ENCODE measurements around the gene SLC18A2.

The SLC18A2 gene

DNA sequence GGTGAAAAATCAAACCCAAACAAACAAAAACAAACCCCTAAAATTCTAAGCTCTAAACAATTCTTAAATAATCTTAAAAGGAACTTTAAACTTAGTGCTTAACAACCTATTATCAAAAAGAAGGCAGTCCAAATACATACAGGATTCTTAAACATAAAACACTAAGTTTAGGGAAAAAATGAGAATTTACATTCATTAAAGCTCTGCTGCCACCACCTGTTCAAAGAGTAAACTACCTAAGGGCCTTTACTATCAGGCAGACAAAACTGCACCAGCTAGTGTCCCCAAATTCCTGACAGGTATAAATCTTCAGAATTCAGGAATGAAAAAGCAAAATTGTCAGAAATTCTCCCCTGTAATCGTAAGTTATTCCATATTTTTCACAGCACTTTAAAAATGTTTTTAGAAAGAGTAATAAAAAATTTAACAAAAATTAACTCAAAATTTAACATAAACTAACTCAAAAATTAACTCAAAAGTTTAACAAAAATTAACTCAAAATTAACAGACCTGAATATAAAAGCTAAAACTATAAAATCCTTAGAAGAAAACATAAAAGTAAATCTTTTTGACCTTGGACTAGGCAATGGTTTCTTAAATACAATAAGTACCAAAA is 79.2 kb downstream of the SLC18A2 start:
- FAIRE-seq: no peak
- TF ChIP-seq POU2F2 (IDR thresholded peaks at IDR 0.05; ENCODE audit: low read depth, low read length) (no peak), SPI1 (IDR thresholded peaks at IDR 0.05; ENCODE audit: low read depth, low read length) (no peak)
- peak; percentile 3 for DNase-seq (ENCODE audit: insufficient read length, low spot score)

DNA sequence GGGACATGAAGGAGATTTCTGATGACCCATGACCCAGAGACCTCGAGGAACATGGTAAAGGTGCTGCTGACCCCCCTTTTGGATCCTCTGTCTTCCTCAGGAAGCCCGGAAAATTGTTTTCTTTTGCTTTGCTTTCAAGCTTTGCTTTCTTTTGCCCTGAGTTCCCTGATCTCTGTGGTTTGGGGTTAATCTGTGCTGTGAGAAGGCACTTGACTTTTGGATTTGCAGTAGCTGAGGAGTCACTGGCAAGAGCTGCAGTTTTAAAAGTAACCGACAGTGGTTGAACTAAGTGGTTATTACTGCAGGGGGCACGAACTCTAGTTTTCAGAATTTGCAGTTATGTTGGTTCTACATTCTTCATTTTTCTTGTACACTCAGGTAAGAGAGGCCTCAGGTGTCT is 81.3 kb downstream of the SLC18A2 start:
- TF ChIP-seq POU2F2 (IDR thresholded peaks at IDR 0.05; ENCODE audit: low read depth, low read length) (no peak), POLR2AphosphoS5 (IDR thresholded peaks at IDR 0.05; ENCODE audit: low read depth, low read length) (no peak), TAF1 (IDR thresholded peaks at IDR 0.05; ENCODE audit: low read depth, low read length) (no peak), PAX5 (IDR thresholded peaks at IDR 0.05; ENCODE audit: insufficient read depth, low read length, severe bottlenecking) (no peak), POLR2A (IDR thresholded peaks at IDR 0.05; ENCODE audit: low read depth, low read length) (no peak), SPI1 (IDR thresholded peaks at IDR 0.05; ENCODE audit: low read depth, low read length) (no peak)
- DNase-seq (ENCODE audit: insufficient read length, low spot score) (no peak), FAIRE-seq (no peak)

DNA sequence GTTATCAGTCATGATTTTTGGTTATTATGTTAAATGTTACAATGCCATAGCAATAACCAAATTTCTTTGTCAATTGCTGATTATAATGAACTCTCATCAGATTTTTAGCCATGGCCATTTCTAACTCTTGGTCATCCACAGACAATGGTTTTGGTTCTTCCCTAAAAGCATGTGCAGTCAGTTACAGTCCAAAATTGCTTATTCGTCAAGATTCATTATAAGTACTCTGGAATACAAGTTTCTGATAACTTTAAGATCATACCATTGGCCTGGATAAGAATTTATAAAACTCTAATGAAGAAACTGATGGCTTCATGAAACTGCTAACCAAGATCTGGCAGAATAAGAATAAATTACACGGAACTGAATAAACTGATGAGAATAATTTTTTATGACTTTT is 83.5 kb downstream of the SLC18A2 start:
- no peak for DNase-seq (ENCODE audit: insufficient read length, low spot score)
- FAIRE-seq: no peak
- TF ChIP-seq TAF1 (IDR thresholded peaks at IDR 0.05; ENCODE audit: low read depth, low read length): no peak
- TF ChIP-seq SPI1 (IDR thresholded peaks at IDR 0.05; ENCODE audit: low read depth, low read length): no peak
- no peak for TF ChIP-seq POU2F2 (IDR thresholded peaks at IDR 0.05; ENCODE audit: low read depth, low read length)
- no peak for TF ChIP-seq POLR2A (IDR thresholded peaks at IDR 0.05; ENCODE audit: low read depth, low read length)
- TF ChIP-seq POLR2AphosphoS5 (IDR thresholded peaks at IDR 0.05; ENCODE audit: low read depth, low read length): no peak
- no peak for TF ChIP-seq PAX5 (IDR thresholded peaks at IDR 0.05; ENCODE audit: insufficient read depth, low read length, severe bottlenecking)

DNA sequence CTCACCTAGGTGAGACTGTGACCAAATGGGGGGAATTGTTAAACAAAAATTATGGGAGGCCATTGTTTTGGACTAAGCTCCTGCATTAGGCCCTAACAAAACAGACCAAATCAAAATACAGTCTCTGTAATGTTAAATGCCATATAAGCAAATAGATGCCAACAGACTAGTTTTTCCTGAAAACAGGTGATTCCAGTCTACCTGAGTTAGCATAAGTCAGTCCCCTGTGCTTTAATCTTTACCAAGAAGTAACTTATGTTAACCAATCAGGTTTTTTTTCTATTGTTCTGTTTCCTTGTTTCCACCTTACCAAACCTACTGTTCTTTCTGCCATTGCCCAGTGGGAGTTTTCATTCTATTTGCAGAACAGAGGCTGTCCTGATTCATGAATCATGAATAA is 86.3 kb downstream of the SLC18A2 start:
- DNase-seq (ENCODE audit: insufficient read length, low spot score): no peak
- TF ChIP-seq SPI1 (IDR thresholded peaks at IDR 0.05; ENCODE audit: low read depth, low read length) (no peak), POU2F2 (IDR thresholded peaks at IDR 0.05; ENCODE audit: low read depth, low read length) (no peak), POLR2A (IDR thresholded peaks at IDR 0.05; ENCODE audit: low read depth, low read length) (no peak), TAF1 (IDR thresholded peaks at IDR 0.05; ENCODE audit: low read depth, low read length) (no peak), POLR2AphosphoS5 (IDR thresholded peaks at IDR 0.05; ENCODE audit: low read depth, low read length) (no peak), PAX5 (IDR thresholded peaks at IDR 0.05; ENCODE audit: insufficient read depth, low read length, severe bottlenecking) (no peak)
- no peak for FAIRE-seq

All from GM12891 (cell line).